HEK293 (cell line): ENCODE data around the gene TACC2.

Source experiments
- CTCF ChIA-PET: fragments of 350-600 bp; formaldehyde crosslinking; extraction: SDS; loops from one replicate; lab custom pipeline; 2021; ENCODE audit warnings: antibody characterized with exemption; lab: Yijun Ruan, JAX
- POLR2A ChIA-PET: fragments of 300-600 bp; formaldehyde crosslinking; extraction: SDS; loops from one replicate; lab custom pipeline; 2020; ENCODE audit warnings: antibody characterized with exemption, inconsistent platforms; lab: Yijun Ruan, JAX
- H3K27ac ChIP-seq: fragments of 200-500 bp; sonication (Bioruptor generic); 2 replicates; pipeline ENCODE4 v1.5.1; 2014; ENCODE audit warnings: low read depth, low read length, control low read depth, inconsistent platforms; ENCODE audit errors: extremely low read depth
- H3K36me3 ChIP-seq, 2 experiments: fragments of 200-500 bp in 1 of 2; sonication (Bioruptor generic) in 1 of 2; 1 replicate in 1 of 2; 2 replicates in 1 of 2; pipeline ENCODE4 v1.5.1; 2014 to 2017; ENCODE audit warnings: inconsistent platforms in 2 of 2, low read length in 2 of 2; ENCODE audit not compliant: control insufficient read depth in 2 of 2, insufficient read depth in 1 of 2
- H3K4me1 ChIP-seq: fragments of 200-500 bp; sonication (Bioruptor generic); 2 replicates; pipeline ENCODE4 v1.5.1; 2014; ENCODE audit warnings: mild to moderate bottlenecking, low read length, inconsistent platforms; ENCODE audit not compliant: control insufficient read depth, insufficient read depth
- H3K4me3 ChIP-seq: 2 replicates; pipeline ENCODE4 v1.5.1; 2011; ENCODE audit warnings: low read depth, mild to moderate bottlenecking, control low read depth, low read length, moderate library complexity
- H3K9me3 ChIP-seq: fragments of 200-500 bp; sonication (Bioruptor generic); 2 replicates; pipeline ENCODE4 v1.5.1; 2014; ENCODE audit warnings: low read depth, low read length, inconsistent platforms; ENCODE audit not compliant: control insufficient read depth, insufficient read depth
- BCL6B ChIP-seq: fragments of 450-650 bp; formaldehyde crosslinking; IDR thresholded peaks from 2 replicates; pipeline ENCODE4 v1.5.1; 2017; ENCODE audit warnings: missing biosample characterization, missing genetic modification characterization
- CTCF ChIP-seq: fragments of 450-650 bp; formaldehyde crosslinking; IDR thresholded peaks from 2 replicates; pipeline ENCODE4 v1.5.1; 2016; ENCODE audit warnings: missing biosample characterization, missing genetic modification characterization
- EGR2 ChIP-seq: fragments of 450-650 bp; formaldehyde crosslinking; IDR thresholded peaks from 2 replicates; pipeline ENCODE4 v1.5.1; 2016; ENCODE audit warnings: low read depth, missing biosample characterization, missing genetic modification characterization
- GLIS1 ChIP-seq: fragments of 450-650 bp; formaldehyde crosslinking; IDR thresholded peaks from 2 replicates; pipeline ENCODE4 v1.5.1; 2016; ENCODE audit warnings: missing biosample characterization, missing genetic modification characterization
- GLIS2 ChIP-seq: fragments of 450-650 bp; formaldehyde crosslinking; IDR thresholded peaks from 2 replicates; pipeline ENCODE4 v1.5.1; 2016; ENCODE audit warnings: missing biosample characterization, missing genetic modification characterization
- KLF17 ChIP-seq: fragments of 450-650 bp; formaldehyde crosslinking; IDR thresholded peaks from 2 replicates; pipeline ENCODE4 v1.5.1; 2016; ENCODE audit warnings: missing biosample characterization, missing genetic modification characterization
- ZBTB20 ChIP-seq: fragments of 450-650 bp; formaldehyde crosslinking; IDR thresholded peaks from 2 replicates; pipeline ENCODE4 v1.5.1; 2016; ENCODE audit warnings: missing biosample characterization, missing genetic modification characterization
- ZBTB48 ChIP-seq: fragments of 450-650 bp; formaldehyde crosslinking; IDR thresholded peaks from 2 replicates; pipeline ENCODE4 v1.5.1; 2016; ENCODE audit warnings: missing biosample characterization, missing genetic modification characterization
- ZBTB49 ChIP-seq: fragments of 450-650 bp; formaldehyde crosslinking; IDR thresholded peaks from 2 replicates; pipeline ENCODE4 v1.5.1; 2016; ENCODE audit warnings: missing biosample characterization, missing genetic modification characterization, low read depth
- ZBTB7A ChIP-seq: fragments of 450-650 bp; formaldehyde crosslinking; IDR thresholded peaks from 2 replicates; pipeline ENCODE4 v1.5.1; 2016; ENCODE audit warnings: low read depth, missing biosample characterization, missing genetic modification characterization
- ZFHX2 ChIP-seq: fragments of 450-650 bp; formaldehyde crosslinking; conservative IDR thresholded peaks from 2 replicates; pipeline ENCODE4 v1.5.1; 2016; ENCODE audit warnings: missing biosample characterization, missing genetic modification characterization
- ZNF10 ChIP-seq: fragments of 450-650 bp; formaldehyde crosslinking; IDR thresholded peaks from 2 replicates; pipeline ENCODE4 v1.5.1; 2017; ENCODE audit warnings: missing biosample characterization, missing genetic modification characterization
- ZNF18 ChIP-seq: fragments of 450-650 bp; formaldehyde crosslinking; IDR thresholded peaks from 2 replicates; pipeline ENCODE4 v1.5.1; 2016; ENCODE audit warnings: missing biosample characterization, missing genetic modification characterization
- ZNF2 ChIP-seq: fragments of 450-650 bp; formaldehyde crosslinking; IDR thresholded peaks from 2 replicates; pipeline ENCODE4 v1.5.1; 2016; ENCODE audit warnings: missing biosample characterization, missing genetic modification characterization
- ZNF354C ChIP-seq: fragments of 450-650 bp; formaldehyde crosslinking; IDR thresholded peaks from 2 replicates; pipeline ENCODE4 v1.5.1; 2016; ENCODE audit warnings: missing biosample characterization, missing genetic modification characterization, low read depth, borderline replicate concordance
- ZNF514 ChIP-seq: fragments of 450-650 bp; formaldehyde crosslinking; IDR thresholded peaks from 2 replicates; pipeline ENCODE4 v1.5.1; 2016; ENCODE audit warnings: missing biosample characterization, missing genetic modification characterization
- ZNF561 ChIP-seq: fragments of 450-650 bp; IDR thresholded peaks from 2 replicates; pipeline ENCODE4 v1.5.1; 2018; ENCODE audit warnings: missing biosample characterization, missing genetic modification characterization, borderline replicate concordance
- ZNF580 ChIP-seq: fragments of 450-650 bp; formaldehyde crosslinking; IDR thresholded peaks from 2 replicates; pipeline ENCODE4 v1.5.1; 2016; ENCODE audit warnings: missing biosample characterization, missing genetic modification characterization
- ZNF654 ChIP-seq: fragments of 450-650 bp; formaldehyde crosslinking; IDR thresholded peaks from 2 replicates; pipeline ENCODE4 v1.5.1; 2016; ENCODE audit warnings: low read depth, missing biosample characterization, missing genetic modification characterization
- ZNF660 ChIP-seq: fragments of 450-650 bp; IDR thresholded peaks from 2 replicates; pipeline ENCODE4 v1.5.1; 2018; ENCODE audit warnings: missing biosample characterization, mild to moderate bottlenecking, missing genetic modification characterization
- ZSCAN16 ChIP-seq: fragments of 450-650 bp; formaldehyde crosslinking; IDR thresholded peaks from 2 replicates; pipeline ENCODE4 v1.5.1; 2016; ENCODE audit warnings: missing biosample characterization, missing genetic modification characterization

TACC2 gene

GRCh38 chr10:122054048-122055025 is 65.4 kb downstream of the TACC2 start:
- POLR2A ChIA-PET: interaction anchor here (2.0 kb wide), 1 partner anchor 59 kb away, joined by 6 read pairs; no protein-coding TSS in a partner anchor
- TF ChIP-seq ZNF660: peak; percentile 81; the same call in 1 of the 2 replicates
- peak; percentile 65; the same call in 1 of the 2 replicates for TF ChIP-seq ZBTB48 (tag by site-specific recombination)
- peak; percentile 83 for TF ChIP-seq ZNF654 (tag by site-specific recombination)
- TF ChIP-seq ZNF580 (tag by site-specific recombination): no peak
- TF ChIP-seq ZSCAN16: no peak
- 0 out of 2 replicates have a peak, but pooled peaks have one; percentile 21 for TF ChIP-seq KLF17 (tag by site-specific recombination)
- TF ChIP-seq ZNF514 (tag by site-specific recombination): no peak
- TF ChIP-seq GLIS1: peak; percentile 32; the same call in 1 of the 2 replicates
- TF ChIP-seq ZNF2 (tag by site-specific recombination): peak; percentile 100
- peak; percentile 36; the same call in 1 of the 2 replicates for TF ChIP-seq CTCF (tag by site-specific recombination)
- TF ChIP-seq ZNF10 (tag by site-specific recombination): no peak
- no peak for TF ChIP-seq ZNF18 (tag by site-specific recombination)
- TF ChIP-seq GLIS2 (tag by site-specific recombination): no peak
- 0 out of 2 replicates have a peak, but pooled peaks have one; percentile 42 for TF ChIP-seq ZNF561 (tag by site-specific recombination)
- TF ChIP-seq EGR2: peak; percentile 49; the same call in 1 of the 2 replicates
- TF ChIP-seq ZFHX2 (tag by site-specific recombination): peak; percentile 57
- no peak for TF ChIP-seq ZBTB49 (tag by site-specific recombination)
- no peak for TF ChIP-seq ZNF354C (tag by site-specific recombination)
- no peak for TF ChIP-seq BCL6B (tag by site-specific recombination)
- no peak for TF ChIP-seq ZBTB7A
- TF ChIP-seq ZBTB20 (tag by site-specific recombination): peak; percentile 30; the same call in 1 of the 2 replicates
- TF ChIP-seq, all 188 proteins: peak for 11
- CTCF ChIA-PET: interaction anchor here (0.6 to 4.6 kb wide), 37 partner anchors 9 to 459 kb away, joined by 3 to 30 read pairs (median 3); no protein-coding TSS in a partner anchor
- Histone ChIP-seq H3K27ac (no peak overlapping the region), H3K9me3 (no peaks in the 10 kb centered on the region), H3K36me3 (no peaks in the 10 kb centered on the region; a peak in 1 of 3 replicates), H3K4me3 (no peak overlapping the region), H3K4me1 (0 out of 2 replicates have a peak, but pooled peaks cover 3% of the 10 kb centered on the region)
